PFSK-1 (cell line): ENCODE data around the gene NR4A2.

Source experiments
- FOXP2 ChIP-seq: optimal IDR thresholded peaks from 2 replicates; pipeline ENCODE3; 2011; ENCODE audit warnings: borderline replicate concordance, control low read depth, inconsistent platforms; ENCODE audit not compliant: insufficient read depth; ENCODE audit errors: extremely low read length, extremely low read depth
- POLR2AphosphoS5 ChIP-seq: IDR thresholded peaks from 2 replicates; pipeline ENCODE4 v1.6.1; 2012; ENCODE audit warnings: low read depth, mild to moderate bottlenecking, control low read depth, low read length, moderate library complexity
- REST ChIP-seq, 2 experiments: IDR thresholded peaks; 2 replicates each; pipeline versions ENCODE4 v1.6.1 to v1.8.0; 2011 to 2012; ENCODE audit warnings: low read depth in 2 of 2, low read length in 2 of 2, control low read depth in 1 of 2, inconsistent platforms in 1 of 2, mild to moderate bottlenecking in 1 of 2, moderate library complexity in 1 of 2; ENCODE audit not compliant: insufficient read depth in 1 of 2
- SIN3A ChIP-seq: IDR thresholded peaks from 2 replicates; pipeline ENCODE4 v1.6.1; 2012; ENCODE audit warnings: mild to moderate bottlenecking, low read length, moderate library complexity, borderline replicate concordance; ENCODE audit not compliant: insufficient read depth
- TAF1 ChIP-seq: IDR thresholded peaks from 2 replicates; pipeline ENCODE4 v1.6.1; 2012; ENCODE audit warnings: low read length, control low read depth, borderline replicate concordance; ENCODE audit not compliant: insufficient read depth

The NR4A2 gene

GRCh38 chr2:156366753-156367152 lies 34.2 kb upstream of the NR4A2 start:
- TF ChIP-seq TAF1 = no peak
- TF ChIP-seq POLR2AphosphoS5 = no peak

- TF ChIP-seq TAF1 = no peak
- no peak for TF ChIP-seq POLR2AphosphoS5
- TF ChIP-seq FOXP2 = no peak
- TF ChIP-seq REST (IDR thresholded peaks at IDR 0.05; ENCODE audit: insufficient read depth in 1 of 2, low read depth in 2 of 2, low read length in 2 of 2) = no peak
- TF ChIP-seq SIN3A = no peak
Measured at GRCh38 chr2:156363141-156363540, 30.6 kb upstream of the NR4A2 start.

GRCh38 chr2:156356014-156356754 lies 23.7 kb upstream of the NR4A2 start:
- TF ChIP-seq FOXP2 = no peak
- no peak for TF ChIP-seq POLR2AphosphoS5
- TF ChIP-seq TAF1 = no peak
- no peak for TF ChIP-seq SIN3A
- TF ChIP-seq REST (IDR thresholded peaks at IDR 0.05; ENCODE audit: insufficient read depth in 1 of 2, low read depth in 2 of 2, low read length in 2 of 2) = no peak

- TF ChIP-seq SIN3A (no peak), TAF1 (no peak), REST (IDR thresholded peaks at IDR 0.05; ENCODE audit: insufficient read depth in 1 of 2, low read depth in 2 of 2, low read length in 2 of 2) (no peak), FOXP2 (no peak), POLR2AphosphoS5 (no peak)
Measured at GRCh38 chr2:156352911-156353310, 20.4 kb upstream of the NR4A2 start.

GRCh38 chr2:156350374-156351142 lies 18.0 kb upstream of the NR4A2 start:
- TF ChIP-seq REST (IDR thresholded peaks at IDR 0.05; ENCODE audit: insufficient read depth in 1 of 2, low read depth in 2 of 2, low read length in 2 of 2) = no peak
- TF ChIP-seq SIN3A = no peak
- TF ChIP-seq POLR2AphosphoS5 = no peak
- TF ChIP-seq FOXP2 = no peak
- no peak for TF ChIP-seq TAF1
